Keratinocyte (primary cell): ENCODE measurements around the gene SCARB1. TPM values are rescaled to one million over a fixed set of nuclear protein-coding genes. Genes with fewer than 3 reads are reported as not detected.

Experiments used
- DNase-seq: peaks from one replicate; pipeline ENCODE4 v3.0.0-alpha.2; 2011; ENCODE audit warnings: low read depth, missing footprints, low spot score
- FAIRE-seq: peaks from 2 replicates; lab custom pipeline; 2011; peaks lifted over from hg19 to GRCh38; lab: Jason Lieb, UNC
- H2AFZ ChIP-seq: 2 replicates; pipeline ENCODE4 v1.6.0; 2012; ENCODE audit warnings: low read length, control low read depth, inconsistent platforms; ENCODE audit not compliant: control insufficient read depth
- H3K27ac ChIP-seq: 2 replicates; pipeline ENCODE4 v1.5.1; 2011; ENCODE audit warnings: low read length; ENCODE audit not compliant: control insufficient read depth, insufficient read depth
- H3K27me3 ChIP-seq: 3 replicates; pipeline ENCODE4 v1.6.0; 2011; ENCODE audit warnings: low read length; ENCODE audit not compliant: control insufficient read depth, insufficient read depth; ENCODE audit errors: extremely low read depth
- H3K36me3 ChIP-seq, 2 experiments: 2 replicates in 1 of 2; 3 replicates in 1 of 2; pipeline ENCODE4 v1.5.1; 2011; ENCODE audit warnings: low read length in 2 of 2, mild to moderate bottlenecking in 1 of 2; ENCODE audit not compliant: control insufficient read depth in 2 of 2, insufficient read depth in 2 of 2; ENCODE audit errors: extremely low read depth in 1 of 2
- H3K4me1 ChIP-seq: 3 replicates; pipeline ENCODE4 v1.5.1; 2011; ENCODE audit warnings: low read length; ENCODE audit not compliant: control insufficient read depth, insufficient read depth; ENCODE audit errors: extremely low read depth
- H3K4me2 ChIP-seq: 3 replicates; pipeline ENCODE4 v1.6.0; 2011; ENCODE audit warnings: low read depth, low read length; ENCODE audit not compliant: control insufficient read depth, insufficient read depth; ENCODE audit errors: extremely low read depth
- H3K4me3 ChIP-seq, 3 experiments: fragments of 200-600 bp in 1 of 3; sonication (generic) in 1 of 3; 2 replicates in 2 of 3; 3 replicates in 1 of 3; pipeline ENCODE4 v1.5.1; 2011 to 2016; ENCODE audit warnings: low read length in 3 of 3, mild to moderate bottlenecking in 3 of 3, control low read depth in 2 of 3, inconsistent platforms in 1 of 3, low read depth in 1 of 3, mixed read lengths in 1 of 3, mixed run types in 1 of 3, moderate library complexity in 1 of 3; ENCODE audit not compliant: control insufficient read depth in 2 of 3, insufficient read depth in 2 of 3; ENCODE audit errors: extremely low read depth in 1 of 3
- H3K79me2 ChIP-seq: 2 replicates; pipeline ENCODE4 v1.6.0; 2012; ENCODE audit warnings: low read length; ENCODE audit not compliant: control insufficient read depth, insufficient read depth
- H3K9ac ChIP-seq: 3 replicates; pipeline ENCODE4 v1.6.0; 2011; ENCODE audit warnings: low read length; ENCODE audit not compliant: control insufficient read depth, insufficient read depth; ENCODE audit errors: extremely low read depth
- H3K9me1 ChIP-seq: 3 replicates; pipeline ENCODE4 v1.6.0; 2011; ENCODE audit warnings: low read length; ENCODE audit not compliant: control insufficient read depth, insufficient read depth; ENCODE audit errors: extremely low read depth
- H3K9me3 ChIP-seq: 2 replicates; pipeline ENCODE4 v1.5.1; 2012; ENCODE audit warnings: low read depth, low read length; ENCODE audit not compliant: control insufficient read depth
- H4K20me1 ChIP-seq: 3 replicates; pipeline ENCODE4 v1.6.0; 2011; ENCODE audit warnings: low read length; ENCODE audit not compliant: control insufficient read depth, insufficient read depth; ENCODE audit errors: extremely low read depth
- EZH2 ChIP-seq: IDR thresholded peaks from one replicate; pipeline ENCODE4 v1.6.1; 2012; ENCODE audit warnings: inconsistent platforms, mild to moderate bottlenecking, low read length, moderate library complexity
- dilution Hi-C: fragments of 300-500 bp; cut with MboI; formaldehyde crosslinking; loops from one replicate; pipeline ENCODE4 v1.7.0; 2020; ENCODE audit warnings: low sequenced_read_pairs; ENCODE audit not compliant: extremely low pct_ligation_motif_present
- polyA plus RNA-seq, 5 experiments: library from polyadenylated mRNA; depleted of rRNA in 3 of 5; stranded (reverse) in 3 of 5; stranded (forward) in 1 of 5; unstranded in 1 of 5; fragments of >200 nt; gene quantifications; 1 replicate in 1 of 5; 2 replicates in 3 of 5; 3 replicates in 1 of 5; pipeline versions ENCODE4 v1.2.1 to v1.2.3, GENCODE V29; 2011 to 2012; ENCODE audit warnings: missing spikeins in 2 of 5, low read depth in 1 of 5, low replicate concordance in 1 of 5
- TF ChIP-seq, protein P1 (sequence below), 3 experiments: IDR thresholded peaks in 1 of 3; conservative IDR thresholded peaks in 1 of 3; optimal IDR thresholded peaks in 1 of 3; 2 replicates in 2 of 3; 3 replicates in 1 of 3; pipeline versions ENCODE3 to v1.5.1; 2011; ENCODE audit warnings: low read length in 3 of 3, mild to moderate bottlenecking in 3 of 3, moderate library complexity in 2 of 3, control low read depth in 1 of 3, inconsistent platforms in 1 of 3; ENCODE audit not compliant: insufficient read depth in 2 of 3; ENCODE audit errors: extremely low read depth in 1 of 3

SCARB1 gene
- polyA plus RNA-seq, 1 donor (not counting 4 experiments of a cell fraction or from before 2014, with no cell fraction given): 40.9 TPM

DNA sequence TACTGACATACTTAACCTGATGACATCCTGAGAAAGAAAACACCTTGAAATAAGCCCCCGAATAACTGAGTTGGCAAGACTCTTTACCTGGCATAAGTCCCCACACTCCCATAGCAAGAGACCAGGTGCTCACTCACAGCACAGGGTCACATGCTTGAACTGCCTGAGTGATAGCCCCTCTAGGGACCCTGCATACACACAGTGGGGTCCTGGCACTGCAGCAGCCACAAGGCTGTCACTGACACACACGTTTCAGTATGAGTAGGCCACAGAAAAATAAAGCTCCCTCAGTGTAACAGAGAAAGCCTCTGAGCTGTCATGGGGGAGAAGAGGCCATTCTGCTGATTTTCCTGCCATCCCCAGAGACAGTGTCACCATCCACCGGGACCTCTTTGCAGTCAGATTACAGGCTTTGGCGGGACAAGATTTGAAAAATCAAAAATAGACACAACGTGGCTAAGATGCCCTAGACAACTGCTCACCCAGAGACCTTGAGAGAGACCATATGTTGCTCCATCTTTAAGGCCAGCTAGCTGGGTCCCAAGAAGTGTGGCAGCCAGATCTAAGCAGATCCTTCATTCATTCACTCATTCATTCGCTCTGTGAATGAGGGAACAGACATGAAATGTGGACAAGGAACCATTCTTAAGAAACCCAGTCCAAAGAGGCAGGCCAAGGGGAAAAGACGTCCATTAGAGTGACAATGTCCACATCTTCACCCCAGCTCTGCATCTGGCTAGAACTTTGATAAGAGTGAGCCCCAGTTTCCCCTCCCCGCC, 1.6 kb downstream of the SCARB1 start:
- Histone ChIP-seq H3K79me2 (peaks cover 47% of the 10 kb centered on the region), H3K27me3 (no peaks in the 10 kb centered on the region), H2AFZ (no peak overlapping the region), H3K9me3 (no peaks in the 10 kb centered on the region), H3K4me2 (peak overlapping the region; percentile 89), H3K9me1 (peaks cover 10% of the 10 kb centered on the region), H3K4me3 (peak overlapping the region; percentile 77 to 85 (median 78)), H3K9ac (peak overlapping the region; percentile 80), H3K27ac (no peak overlapping the region), H3K4me1 (peaks cover 21% of the 10 kb centered on the region), H4K20me1 (peaks cover 3% of the 10 kb centered on the region), H3K36me3 (peaks cover 11 to 13% of the 10 kb centered on the region in 2 experiments)
- TF ChIP-seq, protein P1, sequence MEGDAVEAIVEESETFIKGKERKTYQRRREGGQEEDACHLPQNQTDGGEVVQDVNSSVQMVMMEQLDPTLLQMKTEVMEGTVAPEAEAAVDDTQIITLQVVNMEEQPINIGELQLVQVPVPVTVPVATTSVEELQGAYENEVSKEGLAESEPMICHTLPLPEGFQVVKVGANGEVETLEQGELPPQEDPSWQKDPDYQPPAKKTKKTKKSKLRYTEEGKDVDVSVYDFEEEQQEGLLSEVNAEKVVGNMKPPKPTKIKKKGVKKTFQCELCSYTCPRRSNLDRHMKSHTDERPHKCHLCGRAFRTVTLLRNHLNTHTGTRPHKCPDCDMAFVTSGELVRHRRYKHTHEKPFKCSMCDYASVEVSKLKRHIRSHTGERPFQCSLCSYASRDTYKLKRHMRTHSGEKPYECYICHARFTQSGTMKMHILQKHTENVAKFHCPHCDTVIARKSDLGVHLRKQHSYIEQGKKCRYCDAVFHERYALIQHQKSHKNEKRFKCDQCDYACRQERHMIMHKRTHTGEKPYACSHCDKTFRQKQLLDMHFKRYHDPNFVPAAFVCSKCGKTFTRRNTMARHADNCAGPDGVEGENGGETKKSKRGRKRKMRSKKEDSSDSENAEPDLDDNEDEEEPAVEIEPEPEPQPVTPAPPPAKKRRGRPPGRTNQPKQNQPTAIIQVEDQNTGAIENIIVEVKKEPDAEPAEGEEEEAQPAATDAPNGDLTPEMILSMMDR (optimal IDR thresholded peaks at IDR 0.05 in 1 of 3, IDR thresholded peaks at IDR 0.05 in 1 of 3, conservative IDR thresholded peaks at IDR 0.05 in 1 of 3; ENCODE audit: extremely low read depth in 1 of 3, insufficient read depth in 2 of 3, low read length in 3 of 3): no peak
- no peak for TF ChIP-seq EZH2
- no peak for FAIRE-seq
- DNase-seq: no peak
- dilution Hi-C loops: no loop called here

DNA sequence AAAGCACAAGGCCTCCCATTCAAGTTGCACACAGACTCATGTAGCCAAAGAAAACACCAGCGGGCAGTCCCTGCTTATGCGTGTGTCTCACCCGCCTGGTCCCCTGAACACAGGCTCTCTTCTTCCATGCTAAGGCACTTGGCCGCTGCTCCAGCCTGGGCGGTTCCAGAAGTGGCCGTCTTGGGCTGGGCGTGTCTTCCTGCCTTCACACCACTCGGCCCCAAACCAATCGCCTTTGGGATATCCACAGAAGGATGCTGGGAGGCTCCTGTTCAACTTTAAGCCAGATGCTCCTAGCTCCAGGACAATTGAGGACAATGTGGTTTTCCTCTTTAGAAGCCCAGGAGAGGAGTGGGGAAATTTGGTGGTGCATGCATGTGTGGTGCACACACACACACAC, 2.2 kb downstream of the SCARB1 start:
- Histone ChIP-seq H3K4me3 (peak overlapping the region in 1 of 3 experiments; percentile 78), H2AFZ (no peak overlapping the region), H3K36me3 (peaks cover 11 to 13% of the 10 kb centered on the region in 2 experiments), H3K27me3 (no peaks in the 10 kb centered on the region), H3K79me2 (peaks cover 52% of the 10 kb centered on the region), H3K9ac (no peak overlapping the region), H3K9me1 (peaks cover 10% of the 10 kb centered on the region), H3K9me3 (no peaks in the 10 kb centered on the region), H4K20me1 (peaks cover 3% of the 10 kb centered on the region), H3K4me2 (no peak overlapping the region), H3K4me1 (peaks cover 20% of the 10 kb centered on the region), H3K27ac (no peak overlapping the region)
- dilution Hi-C loops: no loop called here
- TF ChIP-seq, protein P1 (optimal IDR thresholded peaks at IDR 0.05 in 1 of 3, IDR thresholded peaks at IDR 0.05 in 1 of 3, conservative IDR thresholded peaks at IDR 0.05 in 1 of 3; ENCODE audit: extremely low read depth in 1 of 3, insufficient read depth in 2 of 3, low read length in 3 of 3): no peak
- no peak for DNase-seq
- no peak for FAIRE-seq
